Measurements from ENCODE around the gene CRIM1.
A peak's percentile ranks its signal among the peaks of the same experiment; 100 is the strongest.
"Not testable (repeated sequence)": the region's sequence is repeated elsewhere in the genome, so short reads cannot be mapped to it uniquely, and the experiment has no call there.

The CRIM1 gene

DNA sequence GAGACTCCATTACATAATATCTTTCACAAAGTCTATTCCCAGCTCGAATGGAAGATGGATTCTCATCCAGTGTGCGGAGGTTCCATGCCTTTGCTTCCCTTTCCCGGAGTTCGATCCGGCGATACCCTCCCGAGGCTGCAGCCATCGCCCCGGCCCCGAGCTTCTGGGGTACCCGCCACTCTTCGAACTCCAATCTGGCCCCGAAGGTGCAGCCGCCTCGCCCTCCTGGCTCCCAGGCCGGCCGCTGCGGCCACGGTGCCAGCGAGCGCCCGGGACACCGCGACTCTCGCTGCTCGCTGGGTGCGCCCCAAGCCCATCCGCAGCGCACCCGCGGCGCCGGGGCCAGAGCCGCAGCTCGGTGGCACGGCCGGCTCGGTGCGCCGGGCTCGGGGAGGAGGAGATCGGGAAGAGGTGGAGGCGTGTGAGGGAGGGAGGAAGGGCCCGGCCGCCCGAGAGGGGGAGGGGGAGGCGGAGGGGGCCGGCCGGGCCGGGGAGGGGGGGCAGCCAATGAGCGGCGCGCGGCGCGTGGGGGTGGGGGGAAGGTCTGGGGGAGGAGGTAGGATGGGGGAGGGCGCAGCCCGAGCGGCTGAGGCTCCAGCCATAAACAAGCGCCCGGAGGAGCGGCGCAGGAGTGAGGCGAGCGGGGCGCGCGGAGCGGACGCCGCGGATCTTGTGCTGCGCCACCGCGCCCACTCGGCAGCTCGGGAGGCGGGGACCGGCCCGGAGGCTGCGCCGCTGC is at the start of gene CRIM1:
Gene CRIM1, plus strand, starts transcription at position 628 of the 739 bp plus-strand sequence. CDS start 515 bp downstream, outside the sequence.
- no peaks in the 10 kb centered on the region for H3K9me3 ChIP-seq
- in situ Hi-C loops (cut with MboI; ENCODE audit: low sequenced_read_pairs), result loop anchor here (10.0 kb wide), 3 partner anchors 139 to 429 kb away; no protein-coding TSS in a partner anchor
- DNase-seq (ENCODE audit: low spot score in 2 of 2), result peak; percentile 77 to 93
- peaks cover 15% of the 10 kb centered on the region for H3K4me1 ChIP-seq
- no peaks in the 10 kb centered on the region for H3K36me3 ChIP-seq (replicated peaks)
- peak within 1 kb of the TSS; percentile 61 for H3K4me3 ChIP-seq
- H3K27me3 ChIP-seq (ENCODE audit: low read depth), result no peaks in the 10 kb centered on the region

- Histone ChIP-seq H3K9me3 (no peaks in the 10 kb centered on the region), H3K4me3 (no peak overlapping the region), H3K36me3 (replicated peaks) (no peaks in the 10 kb centered on the region), H3K27me3 (ENCODE audit: low read depth) (peaks cover 5% of the 10 kb centered on the region; the same call in 1 of the 2 replicates), H3K4me1 (no peaks in the 10 kb centered on the region)
- no peak for DNase-seq (ENCODE audit: low spot score in 2 of 2)
- in situ Hi-C loops (cut with MboI; ENCODE audit: low sequenced_read_pairs), result no loop called here
Measured at GRCh38 chr2:36307441-36307840, 48.1 kb upstream of the CRIM1 start.

DNA sequence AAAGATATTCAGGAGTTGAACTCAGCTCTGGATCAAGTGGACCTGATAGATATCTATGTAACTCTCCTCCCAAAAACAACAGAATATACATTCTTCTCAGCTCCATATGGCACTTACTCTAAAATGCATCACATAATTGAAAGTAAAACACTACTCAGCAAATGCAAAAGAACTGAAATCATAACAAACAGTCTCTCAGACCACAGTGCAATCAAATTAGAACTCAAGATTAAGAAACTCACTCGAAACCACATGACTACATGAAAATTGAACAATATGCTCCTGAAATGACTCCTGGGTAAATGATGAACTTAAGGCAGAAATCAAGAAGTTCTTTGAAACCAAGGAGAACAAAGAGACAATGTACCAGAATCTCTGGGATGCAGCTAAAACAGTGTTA is 45.1 kb upstream of the CRIM1 start:
- H3K4me1 ChIP-seq; H3K4me3 ChIP-seq; H3K27me3 ChIP-seq (ENCODE audit: low read depth); DNase-seq (ENCODE audit: low spot score in 2 of 2); H3K36me3 ChIP-seq (replicated peaks); in situ Hi-C loops (cut with MboI; ENCODE audit: low sequenced_read_pairs); H3K9me3 ChIP-seq: not testable (repeated sequence)

DNA sequence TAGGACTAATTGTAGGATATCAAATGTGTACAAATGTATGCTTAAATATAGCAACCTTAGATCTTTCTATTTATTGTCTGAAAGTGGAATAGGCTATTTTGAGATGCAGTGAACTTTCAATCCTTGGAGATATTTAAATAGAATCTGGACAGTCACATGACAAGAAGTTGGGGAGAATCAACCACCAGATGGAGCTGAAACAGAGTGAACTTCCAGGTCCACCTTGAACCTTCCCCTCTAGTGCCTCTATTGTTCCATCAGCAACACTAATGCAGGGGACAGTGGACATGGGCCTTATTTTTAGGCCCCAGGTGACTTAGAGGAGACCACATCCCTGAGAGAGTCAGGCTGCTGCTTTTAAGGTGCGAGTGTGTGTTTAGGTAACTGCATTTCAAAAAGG is 37.0 kb upstream of the CRIM1 start:
- in situ Hi-C loops (cut with MboI; ENCODE audit: low sequenced_read_pairs), result no loop called here
- no peaks in the 10 kb centered on the region for H3K36me3 ChIP-seq (replicated peaks)
- H3K4me3 ChIP-seq, result no peak overlapping the region
- H3K9me3 ChIP-seq, result no peaks in the 10 kb centered on the region
- H3K4me1 ChIP-seq, result no peaks in the 10 kb centered on the region
- H3K27me3 ChIP-seq (ENCODE audit: low read depth), result no peaks in the 10 kb centered on the region
- DNase-seq (ENCODE audit: low spot score in 2 of 2), result no peak

DNA sequence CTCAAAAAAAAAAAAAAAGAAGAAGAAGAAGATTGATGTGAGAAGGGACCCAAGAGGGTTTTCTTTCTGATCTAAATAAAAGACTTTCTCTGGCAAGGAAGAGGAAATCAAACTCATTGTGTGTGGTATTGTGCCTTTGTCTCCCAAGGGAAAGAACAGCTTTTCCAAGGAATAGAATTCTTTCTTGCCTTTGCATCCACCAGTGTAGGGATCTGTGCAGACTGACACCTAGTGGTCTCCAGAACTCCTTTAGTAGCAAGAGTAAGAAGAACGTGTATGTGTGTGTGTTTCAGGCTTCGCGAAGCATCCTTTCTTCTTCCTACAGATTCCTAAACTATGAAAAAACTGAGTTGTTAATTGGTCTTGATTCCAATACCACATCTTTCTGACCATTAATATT is 33.5 kb upstream of the CRIM1 start:
- Histone ChIP-seq H3K36me3 (replicated peaks) (no peaks in the 10 kb centered on the region), H3K9me3 (no peaks in the 10 kb centered on the region), H3K4me1 (no peaks in the 10 kb centered on the region), H3K4me3 (no peak overlapping the region), H3K27me3 (ENCODE audit: low read depth) (peaks cover 4% of the 10 kb centered on the region; the same call in 1 of the 2 replicates)
- in situ Hi-C loops (cut with MboI; ENCODE audit: low sequenced_read_pairs), result no loop called here
- peak; percentile 6 to 11 for DNase-seq (ENCODE audit: low spot score in 2 of 2)

DNA sequence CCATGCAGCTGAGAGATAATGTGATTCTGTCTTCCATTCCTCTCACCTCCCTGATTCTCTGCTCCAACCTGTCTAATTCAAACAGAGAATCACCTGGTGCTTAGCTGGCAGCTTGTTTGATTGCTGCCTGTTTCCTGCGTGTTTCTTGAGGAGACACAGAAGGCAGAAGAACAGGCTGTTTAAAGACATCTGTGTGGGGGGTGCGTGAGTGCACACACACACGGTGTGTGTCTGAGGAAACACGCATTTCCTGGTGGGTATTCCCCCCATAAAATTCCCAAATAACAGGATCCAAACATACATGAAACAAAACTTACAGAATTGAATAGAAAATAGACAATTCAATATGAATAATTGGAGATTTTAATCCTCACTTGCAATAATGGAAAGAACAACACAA is 29.3 kb upstream of the CRIM1 start:
- Histone ChIP-seq H3K4me3 (no peak overlapping the region), H3K27me3 (ENCODE audit: low read depth) (peaks cover 7% of the 10 kb centered on the region; the same call in 1 of the 2 replicates), H3K4me1 (no peaks in the 10 kb centered on the region), H3K9me3 (no peaks in the 10 kb centered on the region), H3K36me3 (replicated peaks) (no peaks in the 10 kb centered on the region)
- DNase-seq (ENCODE audit: low spot score in 2 of 2), result no peak
- in situ Hi-C loops (cut with MboI; ENCODE audit: low sequenced_read_pairs), result no loop called here

GRCh38 chr2:36329251-36329650 is 26.3 kb upstream of the CRIM1 start:
- in situ Hi-C loops (cut with MboI; ENCODE audit: low sequenced_read_pairs), result no loop called here
- H3K4me3 ChIP-seq, result no peak overlapping the region

GRCh38 chr2:36329746-36330472 is 25.7 kb upstream of the CRIM1 start:
- Histone ChIP-seq H3K36me3 (replicated peaks) (no peaks in the 10 kb centered on the region), H3K4me1 (no peaks in the 10 kb centered on the region), H3K9me3 (no peaks in the 10 kb centered on the region), H3K4me3 (no peak overlapping the region), H3K27me3 (ENCODE audit: low read depth) (peaks cover 12% of the 10 kb centered on the region)
- in situ Hi-C loops (cut with MboI; ENCODE audit: low sequenced_read_pairs), result no loop called here
- no peak for DNase-seq (ENCODE audit: low spot score in 2 of 2)

More at GRCh38 chr2:36329251-36329650, 26.3 kb upstream of the CRIM1 start:
- Histone ChIP-seq H3K36me3 (replicated peaks) (no peaks in the 10 kb centered on the region), H3K4me1 (no peaks in the 10 kb centered on the region), H3K27me3 (ENCODE audit: low read depth) (peaks cover 12% of the 10 kb centered on the region), H3K9me3 (no peaks in the 10 kb centered on the region)
- no peak for DNase-seq (ENCODE audit: low spot score in 2 of 2)

- Histone ChIP-seq H3K9me3 (no peaks in the 10 kb centered on the region), H3K4me1 (no peaks in the 10 kb centered on the region), H3K27me3 (ENCODE audit: low read depth) (peaks cover 12% of the 10 kb centered on the region), H3K4me3 (no peak overlapping the region), H3K36me3 (replicated peaks) (no peaks in the 10 kb centered on the region)
- in situ Hi-C loops (cut with MboI; ENCODE audit: low sequenced_read_pairs), result no loop called here
- no peak for DNase-seq (ENCODE audit: low spot score in 2 of 2)
Measured at GRCh38 chr2:36330473-36331395, 24.8 kb upstream of the CRIM1 start.

GRCh38 chr2:36333350-36334012 is 22.1 kb upstream of the CRIM1 start:
- H3K4me3 ChIP-seq, result no peak overlapping the region
- H3K36me3 ChIP-seq (replicated peaks), result no peaks in the 10 kb centered on the region
- no peaks in the 10 kb centered on the region for H3K4me1 ChIP-seq
- in situ Hi-C loops (cut with MboI; ENCODE audit: low sequenced_read_pairs), result no loop called here
- no peaks in the 10 kb centered on the region for H3K9me3 ChIP-seq
- H3K27me3 ChIP-seq (ENCODE audit: low read depth), result peaks cover 8% of the 10 kb centered on the region
- no peak for DNase-seq (ENCODE audit: low spot score in 2 of 2)

GRCh38 chr2:36335597-36335996 is 20.0 kb upstream of the CRIM1 start:
- in situ Hi-C loops (cut with MboI; ENCODE audit: low sequenced_read_pairs), result no loop called here
- Histone ChIP-seq H3K27me3 (ENCODE audit: low read depth) (peaks cover 4% of the 10 kb centered on the region; the same call in 1 of the 2 replicates), H3K9me3 (no peaks in the 10 kb centered on the region), H3K4me1 (no peaks in the 10 kb centered on the region), H3K36me3 (replicated peaks) (no peaks in the 10 kb centered on the region), H3K4me3 (no peak overlapping the region)
- no peak for DNase-seq (ENCODE audit: low spot score in 2 of 2)

DNA sequence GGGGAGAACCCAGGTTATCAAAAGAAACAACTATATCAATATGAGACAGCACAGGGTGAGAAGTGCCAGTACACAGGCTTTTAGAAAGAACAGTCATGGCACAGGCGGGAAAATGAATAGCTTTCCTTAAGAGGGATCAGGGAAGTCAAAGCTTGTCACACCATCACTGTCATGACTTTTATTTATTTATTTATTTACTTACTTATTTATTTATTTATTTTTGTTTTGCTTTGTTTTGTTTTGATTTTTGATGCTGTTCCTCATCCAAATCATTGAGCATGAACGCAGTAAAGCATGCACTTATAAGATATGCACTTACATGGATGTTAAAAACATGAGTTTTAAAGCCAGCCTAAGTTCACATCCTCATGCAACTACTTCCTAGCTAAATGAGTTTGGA is 19.3 kb upstream of the CRIM1 start:
- in situ Hi-C loops (cut with MboI; ENCODE audit: low sequenced_read_pairs), result no loop called here
- no peak for DNase-seq (ENCODE audit: low spot score in 2 of 2)
- Histone ChIP-seq H3K36me3 (replicated peaks) (no peaks in the 10 kb centered on the region), H3K4me3 (no peak overlapping the region), H3K27me3 (ENCODE audit: low read depth) (peaks cover 4% of the 10 kb centered on the region; the same call in 1 of the 2 replicates), H3K9me3 (no peaks in the 10 kb centered on the region), H3K4me1 (no peaks in the 10 kb centered on the region)

DNA sequence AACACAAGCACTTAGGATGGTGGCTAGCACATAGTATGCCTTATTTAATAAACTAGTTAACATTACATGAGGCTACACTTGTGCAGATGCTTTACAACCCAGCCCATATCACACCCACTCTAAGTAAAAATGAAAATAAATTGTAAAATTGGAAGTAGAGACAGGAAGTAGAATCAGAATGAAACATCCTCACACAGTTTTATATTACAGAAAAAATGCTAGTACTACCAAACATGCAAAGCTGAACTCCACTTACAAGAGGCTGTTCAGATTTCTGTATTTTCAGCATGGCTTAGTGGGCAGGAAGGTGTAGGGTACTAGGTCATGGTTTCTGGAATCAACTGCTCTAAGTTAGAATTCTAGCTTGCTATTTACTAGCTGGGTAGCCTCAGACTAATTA is 18.2 kb upstream of the CRIM1 start:
- H3K4me3 ChIP-seq, result no peak overlapping the region
- peaks cover 4% of the 10 kb centered on the region; the same call in 1 of the 2 replicates for H3K27me3 ChIP-seq (ENCODE audit: low read depth)
- DNase-seq (ENCODE audit: low spot score in 2 of 2), result no peak
- no peaks in the 10 kb centered on the region for H3K36me3 ChIP-seq (replicated peaks)
- in situ Hi-C loops (cut with MboI; ENCODE audit: low sequenced_read_pairs), result no loop called here
- no peaks in the 10 kb centered on the region for H3K9me3 ChIP-seq
- no peaks in the 10 kb centered on the region for H3K4me1 ChIP-seq
